GM12864 (cell line): Measurements from ENCODE around the gene DCUN1D4.

Experiments used
- DNase-seq: peaks from one replicate; pipeline ENCODE4 v3.0.0-alpha.2; 2011; ENCODE audit warnings: low read depth
- H3K4me3 ChIP-seq: 2 replicates; pipeline ENCODE4 v1.5.1; 2011; ENCODE audit warnings: mild to moderate bottlenecking, low read depth, low read length, control low read depth
- TF ChIP-seq, protein P1 (sequence below): IDR thresholded peaks from 2 replicates; pipeline ENCODE4 v1.5.1; 2011; ENCODE audit warnings: low read depth, mild to moderate bottlenecking, moderate library complexity, low read length, control low read depth, inconsistent platforms; ENCODE audit errors: missing control alignments

Gene DCUN1D4

DNA sequence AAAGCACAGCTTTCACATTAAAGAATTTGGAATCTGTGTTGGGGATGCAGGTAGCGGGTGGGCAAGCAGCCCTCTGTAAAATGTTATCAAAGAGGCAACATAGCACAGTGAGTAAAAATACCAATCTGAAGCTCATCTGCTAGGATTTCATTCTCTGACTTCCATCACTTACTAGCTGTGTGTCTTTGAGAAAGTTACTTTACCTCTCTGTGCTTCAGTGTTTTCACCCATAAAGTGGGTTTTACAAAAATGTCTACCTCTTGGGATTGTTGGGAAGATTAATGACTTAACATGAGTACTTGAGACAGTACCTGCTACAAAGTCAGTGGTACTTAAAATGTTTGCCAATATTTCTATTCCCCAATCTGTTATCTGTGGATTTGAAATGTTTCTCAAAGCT is 7.9 kb upstream of the DCUN1D4 start:
- DNase-seq, result no peak
- H3K4me3 ChIP-seq, result no peak overlapping the region
- TF ChIP-seq, protein P1, sequence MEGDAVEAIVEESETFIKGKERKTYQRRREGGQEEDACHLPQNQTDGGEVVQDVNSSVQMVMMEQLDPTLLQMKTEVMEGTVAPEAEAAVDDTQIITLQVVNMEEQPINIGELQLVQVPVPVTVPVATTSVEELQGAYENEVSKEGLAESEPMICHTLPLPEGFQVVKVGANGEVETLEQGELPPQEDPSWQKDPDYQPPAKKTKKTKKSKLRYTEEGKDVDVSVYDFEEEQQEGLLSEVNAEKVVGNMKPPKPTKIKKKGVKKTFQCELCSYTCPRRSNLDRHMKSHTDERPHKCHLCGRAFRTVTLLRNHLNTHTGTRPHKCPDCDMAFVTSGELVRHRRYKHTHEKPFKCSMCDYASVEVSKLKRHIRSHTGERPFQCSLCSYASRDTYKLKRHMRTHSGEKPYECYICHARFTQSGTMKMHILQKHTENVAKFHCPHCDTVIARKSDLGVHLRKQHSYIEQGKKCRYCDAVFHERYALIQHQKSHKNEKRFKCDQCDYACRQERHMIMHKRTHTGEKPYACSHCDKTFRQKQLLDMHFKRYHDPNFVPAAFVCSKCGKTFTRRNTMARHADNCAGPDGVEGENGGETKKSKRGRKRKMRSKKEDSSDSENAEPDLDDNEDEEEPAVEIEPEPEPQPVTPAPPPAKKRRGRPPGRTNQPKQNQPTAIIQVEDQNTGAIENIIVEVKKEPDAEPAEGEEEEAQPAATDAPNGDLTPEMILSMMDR, result no peak

DNA sequence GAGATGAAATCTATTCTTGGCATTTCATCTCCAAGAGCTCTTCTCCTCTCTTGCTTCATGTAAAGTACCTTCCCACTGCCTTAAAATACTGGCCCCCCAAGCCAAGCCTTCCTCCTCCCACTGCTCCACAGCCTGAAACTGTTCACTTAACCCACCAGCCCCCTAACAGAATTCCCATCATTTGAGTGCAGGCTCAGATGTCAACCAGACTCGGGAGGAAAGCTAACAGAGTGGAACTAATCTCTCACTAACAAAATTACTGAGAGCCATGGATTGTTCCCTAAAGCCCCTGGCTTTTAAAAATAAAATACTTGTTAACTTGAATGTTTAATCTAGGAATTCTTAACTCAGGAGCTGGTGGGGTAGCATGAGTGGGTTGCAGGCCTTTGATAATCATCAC is 7.1 kb upstream of the DCUN1D4 start:
- H3K4me3 ChIP-seq, result no peak overlapping the region
- TF ChIP-seq, protein P1, result no peak
- DNase-seq, result no peak

DNA sequence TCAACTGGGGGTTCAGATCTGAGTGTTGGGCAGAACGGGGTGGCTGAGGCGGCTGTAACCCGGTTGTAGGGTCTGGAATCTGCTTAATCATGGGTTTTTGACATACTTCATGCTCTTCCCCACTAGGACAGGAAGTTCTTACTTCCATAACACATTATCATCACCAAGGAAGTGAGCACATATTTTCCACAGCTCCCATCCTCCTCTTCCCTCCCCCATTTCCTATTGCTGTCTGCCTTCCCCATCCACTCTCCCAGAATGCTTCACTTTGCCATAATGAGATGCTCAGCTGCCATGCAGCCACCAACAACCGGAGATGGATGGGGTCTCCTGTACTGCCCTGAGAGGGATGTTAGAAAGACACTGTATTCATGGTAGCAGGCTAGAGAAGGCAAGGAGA is 6.4 kb upstream of the DCUN1D4 start:
- TF ChIP-seq, protein P1, result no peak
- no peak for DNase-seq
- no peak overlapping the region for H3K4me3 ChIP-seq

DNA sequence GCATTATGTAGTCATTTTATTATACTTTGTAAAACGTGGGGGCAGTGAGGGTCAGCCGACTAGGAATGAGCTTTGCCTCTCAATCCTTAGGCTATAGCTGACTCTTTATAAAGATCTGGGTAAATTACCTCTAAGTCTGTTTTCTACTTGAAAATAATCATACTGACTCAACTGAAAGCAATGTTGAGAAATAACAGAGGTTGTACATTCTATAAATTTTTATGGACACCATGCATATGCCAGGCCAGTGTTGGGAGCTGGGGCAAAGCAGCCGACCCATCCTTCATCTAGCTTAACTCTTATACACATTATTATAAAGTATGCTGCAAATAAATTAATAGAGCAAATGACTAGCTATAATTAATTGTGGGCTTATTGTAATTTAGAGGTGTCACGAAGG is 2.2 kb upstream of the DCUN1D4 start:
- H3K4me3 ChIP-seq, result no peak overlapping the region
- TF ChIP-seq, protein P1, result no peak
- no peak for DNase-seq

DNA sequence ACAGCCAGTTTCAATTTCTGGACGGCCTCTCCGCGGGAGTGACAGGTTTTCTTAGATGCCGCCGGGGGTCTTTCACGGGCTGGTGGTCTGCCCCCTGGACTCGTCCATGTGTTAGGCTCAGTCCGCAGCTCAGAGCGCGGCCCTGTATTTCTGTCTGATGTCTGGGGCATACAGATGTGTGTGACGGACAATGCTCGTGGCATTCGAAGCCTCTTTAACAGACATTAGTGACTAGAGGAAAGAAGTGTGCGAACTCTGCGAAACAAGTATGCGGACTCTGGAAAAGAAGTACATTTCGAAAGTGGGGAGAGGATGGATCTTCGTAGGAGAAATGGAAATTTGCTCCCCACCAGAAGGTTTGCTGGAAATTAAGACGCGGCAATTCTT is 793 bp upstream of the DCUN1D4 start:
- TF ChIP-seq, protein P1, result no peak
- H3K4me3 ChIP-seq, result peak overlapping the region; percentile 91
- no peak for DNase-seq

DNA sequence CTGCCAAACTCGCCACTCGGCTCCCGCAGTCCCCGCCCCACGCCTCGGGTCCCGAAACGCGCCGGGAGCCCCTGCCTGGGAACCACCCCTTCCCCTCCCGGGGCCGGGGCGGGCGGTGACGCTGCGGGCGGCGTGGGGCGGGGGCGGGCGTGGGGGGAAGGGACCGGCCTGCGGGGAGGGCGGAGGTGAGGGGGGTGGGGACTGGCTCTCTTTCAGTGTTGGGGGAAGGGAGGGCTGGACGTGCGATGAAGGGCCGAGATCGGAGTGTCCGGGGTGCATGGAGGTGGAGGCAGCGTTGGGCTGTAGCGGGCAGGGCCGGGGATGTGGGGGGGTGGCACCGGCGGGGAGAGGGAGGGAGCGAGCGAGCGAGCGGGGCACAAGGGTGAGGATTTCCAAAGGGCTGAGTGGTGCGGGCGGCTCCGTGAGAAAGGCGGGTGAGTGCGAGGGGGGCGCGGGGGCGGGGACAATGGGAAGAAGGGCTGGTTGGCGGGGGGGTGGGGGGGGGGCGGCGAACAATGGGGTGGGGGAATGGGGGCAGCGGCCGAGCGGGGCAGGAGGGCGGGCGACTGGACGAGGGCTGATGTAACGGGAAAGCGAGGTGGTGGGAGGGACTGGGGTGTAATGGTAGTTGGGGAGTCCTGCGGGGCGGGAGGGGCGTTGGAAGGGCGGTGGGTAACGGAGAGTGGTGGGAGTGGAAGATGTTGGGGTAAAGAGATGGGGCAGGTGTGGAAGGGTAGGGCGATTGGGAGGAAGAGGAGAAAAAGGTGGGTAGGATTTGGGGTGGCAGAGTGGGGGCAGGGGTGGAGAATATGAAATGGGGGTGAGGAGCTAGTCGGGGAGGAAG is 578 bp downstream of the DCUN1D4 start:
- H3K4me3 ChIP-seq, result peak overlapping the region; percentile 91
- TF ChIP-seq, protein P1, result no peak
- no peak for DNase-seq
